ENCODE data around the gene TRIO.

Gene TRIO

GRCh38 chr5:14460844-14461398, 317.8 kb downstream of the TRIO start:
- TF ChIP-seq TAF1 (IDR thresholded peaks at IDR 0.05; ENCODE audit: borderline replicate concordance, insufficient read depth, low read length): no peak
- TF ChIP-seq REST (IDR thresholded peaks at IDR 0.05; ENCODE audit: insufficient read depth in 1 of 2, low read depth in 2 of 2, low read length in 2 of 2): no peak
- TF ChIP-seq FOXP2 (optimal IDR thresholded peaks at IDR 0.05; ENCODE audit: borderline replicate concordance, extremely low read depth, extremely low read length, insufficient read depth): no peak
- TF ChIP-seq POLR2AphosphoS5 (IDR thresholded peaks at IDR 0.05; ENCODE audit: low read depth, low read length): no peak
- no peak for TF ChIP-seq SIN3A (IDR thresholded peaks at IDR 0.05; ENCODE audit: borderline replicate concordance, insufficient read depth, low read length)

- no peak for TF ChIP-seq FOXP2 (optimal IDR thresholded peaks at IDR 0.05; ENCODE audit: borderline replicate concordance, extremely low read depth, extremely low read length, insufficient read depth)
- TF ChIP-seq POLR2AphosphoS5 (IDR thresholded peaks at IDR 0.05; ENCODE audit: low read depth, low read length): no peak
- no peak for TF ChIP-seq SIN3A (IDR thresholded peaks at IDR 0.05; ENCODE audit: borderline replicate concordance, insufficient read depth, low read length)
- no peak for TF ChIP-seq TAF1 (IDR thresholded peaks at IDR 0.05; ENCODE audit: borderline replicate concordance, insufficient read depth, low read length)
- TF ChIP-seq REST (IDR thresholded peaks at IDR 0.05; ENCODE audit: insufficient read depth in 1 of 2, low read depth in 2 of 2, low read length in 2 of 2): no peak
Measured at GRCh38 chr5:14462681-14463080, 319.5 kb downstream of the TRIO start.

- TF ChIP-seq TAF1 (IDR thresholded peaks at IDR 0.05; ENCODE audit: borderline replicate concordance, insufficient read depth, low read length) (no peak), REST (IDR thresholded peaks at IDR 0.05; ENCODE audit: insufficient read depth in 1 of 2, low read depth in 2 of 2, low read length in 2 of 2) (no peak), POLR2AphosphoS5 (IDR thresholded peaks at IDR 0.05; ENCODE audit: low read depth, low read length) (no peak)
Measured at GRCh38 chr5:14463629-14464028, 320.5 kb downstream of the TRIO start.

GRCh38 chr5:14464096-14464495, 321.0 kb downstream of the TRIO start:
- no peak for TF ChIP-seq FOXP2 (optimal IDR thresholded peaks at IDR 0.05; ENCODE audit: borderline replicate concordance, extremely low read depth, extremely low read length, insufficient read depth)
- TF ChIP-seq POLR2AphosphoS5 (IDR thresholded peaks at IDR 0.05; ENCODE audit: low read depth, low read length): no peak
- no peak for TF ChIP-seq REST (IDR thresholded peaks at IDR 0.05; ENCODE audit: insufficient read depth in 1 of 2, low read depth in 2 of 2, low read length in 2 of 2)
- no peak for TF ChIP-seq TAF1 (IDR thresholded peaks at IDR 0.05; ENCODE audit: borderline replicate concordance, insufficient read depth, low read length)
- TF ChIP-seq SIN3A (IDR thresholded peaks at IDR 0.05; ENCODE audit: borderline replicate concordance, insufficient read depth, low read length): no peak

GRCh38 chr5:14464671-14465070, 321.5 kb downstream of the TRIO start:
- no peak for TF ChIP-seq FOXP2 (optimal IDR thresholded peaks at IDR 0.05; ENCODE audit: borderline replicate concordance, extremely low read depth, extremely low read length, insufficient read depth)
- TF ChIP-seq SIN3A (IDR thresholded peaks at IDR 0.05; ENCODE audit: borderline replicate concordance, insufficient read depth, low read length): no peak
- no peak for TF ChIP-seq POLR2AphosphoS5 (IDR thresholded peaks at IDR 0.05; ENCODE audit: low read depth, low read length)
- no peak for TF ChIP-seq REST (IDR thresholded peaks at IDR 0.05; ENCODE audit: insufficient read depth in 1 of 2, low read depth in 2 of 2, low read length in 2 of 2)
- TF ChIP-seq TAF1 (IDR thresholded peaks at IDR 0.05; ENCODE audit: borderline replicate concordance, insufficient read depth, low read length): no peak

All from PFSK-1 (cell line).